ENCODE results near the gene UCKL1. TPM values are rescaled to one million over a fixed set of nuclear protein-coding genes. Genes with fewer than 3 reads are reported as not detected.
A peak's percentile ranks its signal among the peaks of the same experiment; 100 is the strongest.

The UCKL1 gene
- total RNA-seq, 1 donor from 2014 or later = 130 TPM

DNA sequence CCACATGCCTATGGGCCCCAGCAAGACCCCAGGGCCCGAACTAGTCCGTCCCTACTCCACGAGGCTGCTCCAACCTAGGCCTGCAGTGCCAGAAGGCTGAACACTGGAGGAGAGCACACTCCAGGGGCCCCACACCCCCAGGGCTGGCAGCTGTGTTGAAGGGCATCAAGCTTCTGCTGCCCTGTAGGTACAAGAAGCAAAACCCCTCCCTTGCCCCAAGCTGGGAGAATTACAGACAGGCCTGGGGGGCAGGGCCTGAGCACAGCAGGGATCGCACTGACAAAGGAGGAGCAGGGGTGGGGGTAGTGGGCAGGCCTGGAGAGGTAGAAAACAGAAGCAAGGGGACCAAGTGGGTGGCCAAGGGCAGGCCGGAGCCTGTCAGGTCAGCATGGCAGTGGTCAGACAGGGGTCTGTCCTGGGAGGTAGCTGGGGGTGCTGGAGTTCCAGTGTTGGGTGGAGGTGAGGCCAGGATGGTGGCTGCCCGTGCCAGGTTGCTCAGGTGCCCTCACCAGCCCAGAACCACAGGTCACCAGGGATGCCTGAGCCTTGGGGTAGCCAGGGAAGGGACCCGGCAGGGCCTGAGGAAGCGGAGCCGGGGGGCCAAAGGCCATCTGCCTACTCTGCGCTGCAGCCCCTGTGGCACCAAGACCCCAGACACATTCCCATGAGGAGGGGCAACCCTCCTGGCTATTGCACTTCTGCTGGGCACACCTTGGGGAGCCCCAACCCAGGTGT is 2.9 kb upstream of the UCKL1 start:
- H3K27me3 Mint-ChIP-seq (ENCODE audit: unreplicated experiment) = no peaks in the 10 kb centered on the region
- no peak overlapping the region for H3K4me3 Mint-ChIP-seq (ENCODE audit: unreplicated experiment)
- no peak for DNase-seq
- H3K27ac Mint-ChIP-seq (ENCODE audit: unreplicated experiment) = peak overlapping the region; percentile 28
- H3K36me3 Mint-ChIP-seq (ENCODE audit: unreplicated experiment) = no peaks in the 10 kb centered on the region
- H3K4me1 Mint-ChIP-seq (ENCODE audit: low read depth, unreplicated experiment) = peaks cover 4% of the 10 kb centered on the region
- H3K9me3 Mint-ChIP-seq (ENCODE audit: unreplicated experiment) = no peaks in the 10 kb centered on the region
- TF ChIP-seq, protein P1, sequence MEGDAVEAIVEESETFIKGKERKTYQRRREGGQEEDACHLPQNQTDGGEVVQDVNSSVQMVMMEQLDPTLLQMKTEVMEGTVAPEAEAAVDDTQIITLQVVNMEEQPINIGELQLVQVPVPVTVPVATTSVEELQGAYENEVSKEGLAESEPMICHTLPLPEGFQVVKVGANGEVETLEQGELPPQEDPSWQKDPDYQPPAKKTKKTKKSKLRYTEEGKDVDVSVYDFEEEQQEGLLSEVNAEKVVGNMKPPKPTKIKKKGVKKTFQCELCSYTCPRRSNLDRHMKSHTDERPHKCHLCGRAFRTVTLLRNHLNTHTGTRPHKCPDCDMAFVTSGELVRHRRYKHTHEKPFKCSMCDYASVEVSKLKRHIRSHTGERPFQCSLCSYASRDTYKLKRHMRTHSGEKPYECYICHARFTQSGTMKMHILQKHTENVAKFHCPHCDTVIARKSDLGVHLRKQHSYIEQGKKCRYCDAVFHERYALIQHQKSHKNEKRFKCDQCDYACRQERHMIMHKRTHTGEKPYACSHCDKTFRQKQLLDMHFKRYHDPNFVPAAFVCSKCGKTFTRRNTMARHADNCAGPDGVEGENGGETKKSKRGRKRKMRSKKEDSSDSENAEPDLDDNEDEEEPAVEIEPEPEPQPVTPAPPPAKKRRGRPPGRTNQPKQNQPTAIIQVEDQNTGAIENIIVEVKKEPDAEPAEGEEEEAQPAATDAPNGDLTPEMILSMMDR (IDR thresholded peaks at IDR 0.05; ENCODE audit: partially characterized antibody, unreplicated experiment) = no peak

DNA sequence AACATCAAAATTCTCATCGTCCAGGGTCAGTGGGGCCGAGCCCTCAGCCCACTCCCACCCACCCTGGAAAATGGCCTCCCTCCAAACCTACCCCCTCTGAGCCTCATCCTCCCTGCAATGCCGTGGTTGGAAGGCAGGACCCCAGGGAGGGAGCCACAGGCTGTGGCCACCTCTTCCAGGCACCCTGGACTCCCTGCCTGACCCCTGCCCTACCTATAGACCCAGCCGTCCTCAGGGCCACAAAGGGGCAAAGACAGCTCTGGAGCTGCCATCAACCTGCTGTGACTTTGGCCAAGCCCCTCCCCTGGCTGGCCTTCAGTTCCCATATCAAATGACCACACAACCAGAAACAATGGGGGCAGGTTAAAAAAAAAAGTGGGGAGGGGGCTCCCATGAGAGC is 2.3 kb upstream of the UCKL1 start:
- Mint-ChIP-seq H3K9me3 (ENCODE audit: unreplicated experiment) (no peaks in the 10 kb centered on the region), H3K27me3 (ENCODE audit: unreplicated experiment) (peaks cover 1% of the 10 kb centered on the region)

DNA sequence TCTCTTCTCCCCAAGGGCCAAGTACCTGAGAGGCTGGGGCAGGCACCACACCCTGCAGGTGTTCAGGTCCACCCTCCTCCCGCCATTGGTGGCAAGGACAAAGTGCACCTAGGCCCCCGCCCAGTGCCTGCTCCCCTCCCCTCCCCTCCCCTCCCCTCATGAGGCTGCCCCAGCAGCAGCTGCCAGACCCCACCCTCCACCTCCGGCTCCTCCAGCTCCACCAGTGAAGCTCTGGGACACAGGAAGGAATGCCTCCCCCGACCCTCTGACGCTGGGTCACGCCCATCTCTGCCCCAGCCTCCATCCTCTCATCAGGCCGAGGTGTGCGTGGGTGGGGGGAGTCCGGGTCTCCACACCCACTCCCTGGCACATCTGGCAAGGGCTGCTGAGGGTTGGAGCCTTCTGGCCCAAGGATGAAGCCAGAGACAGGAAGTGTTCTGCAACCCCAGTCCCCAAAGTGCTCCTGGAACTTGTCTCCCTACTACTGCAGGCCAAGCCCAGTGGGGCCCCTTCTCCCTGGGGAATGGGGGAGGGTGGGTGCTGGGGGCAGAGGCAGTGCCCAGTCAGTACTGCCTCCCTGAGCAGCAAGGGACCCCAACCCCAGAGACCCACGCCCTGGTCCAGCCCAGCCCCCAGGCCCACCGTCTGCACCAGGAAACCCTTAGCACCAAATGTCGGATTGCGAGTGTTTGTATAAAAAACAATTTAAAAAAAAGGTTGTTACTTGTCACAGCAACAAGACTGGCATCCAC is 1.6 kb upstream of the UCKL1 start:
- Mint-ChIP-seq H3K4me3 (ENCODE audit: unreplicated experiment) (peak overlapping the region; percentile 78), H3K27ac (ENCODE audit: unreplicated experiment) (peak overlapping the region; percentile 64), H3K27me3 (ENCODE audit: unreplicated experiment) (peaks cover 2% of the 10 kb centered on the region), H3K36me3 (ENCODE audit: unreplicated experiment) (no peaks in the 10 kb centered on the region), H3K9me3 (ENCODE audit: unreplicated experiment) (no peaks in the 10 kb centered on the region), H3K4me1 (ENCODE audit: low read depth, unreplicated experiment) (peaks cover 7% of the 10 kb centered on the region)
- no peak for DNase-seq
- TF ChIP-seq, protein P1 (IDR thresholded peaks at IDR 0.05; ENCODE audit: partially characterized antibody, unreplicated experiment) = no peak

More for the DNA sequence above, 2.3 kb upstream of the UCKL1 start:
- Mint-ChIP-seq H3K36me3 (ENCODE audit: unreplicated experiment) (no peaks in the 10 kb centered on the region), H3K4me3 (ENCODE audit: unreplicated experiment) (no peak overlapping the region), H3K27ac (ENCODE audit: unreplicated experiment) (peak overlapping the region; percentile 64), H3K4me1 (ENCODE audit: low read depth, unreplicated experiment) (peaks cover 7% of the 10 kb centered on the region)
- no peak for DNase-seq
- TF ChIP-seq, protein P1 (IDR thresholded peaks at IDR 0.05; ENCODE audit: partially characterized antibody, unreplicated experiment) = no peak

DNA sequence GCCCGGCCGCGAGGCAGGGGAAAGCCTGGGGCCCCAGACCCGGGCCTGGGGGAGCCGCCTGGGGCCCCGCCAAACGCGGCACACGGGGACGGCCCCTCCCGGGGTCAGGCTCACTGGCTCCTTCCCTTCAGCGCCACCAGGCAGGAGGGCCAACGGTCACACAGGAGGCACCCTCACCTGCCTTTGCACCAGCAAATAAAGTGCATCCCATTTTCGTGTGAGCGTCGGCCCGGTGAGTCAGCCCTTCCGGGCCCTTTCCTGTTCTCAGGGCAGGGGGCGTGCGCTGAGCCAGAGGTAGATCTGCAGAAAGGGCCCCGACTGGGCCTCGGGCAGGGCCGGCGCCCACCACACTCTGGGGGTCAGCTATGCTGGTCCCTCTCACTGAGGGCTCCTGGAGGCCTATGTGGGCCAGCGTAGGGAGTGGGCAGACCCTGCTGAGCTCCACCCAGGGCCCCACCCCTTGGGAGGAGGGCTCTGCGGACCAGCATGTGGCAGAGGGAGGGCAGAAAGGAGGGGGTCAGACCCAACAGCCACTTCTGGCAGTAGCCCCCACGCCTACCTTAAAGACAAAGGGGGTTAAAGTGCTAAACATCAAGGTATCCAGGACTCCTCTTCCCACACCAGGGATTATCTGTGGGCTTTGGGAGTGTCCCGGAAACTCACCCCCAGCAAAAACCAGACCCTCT is 931 bp upstream of the UCKL1 start:
- Mint-ChIP-seq H3K4me3 (ENCODE audit: unreplicated experiment) (peak overlapping the region; percentile 81), H3K4me1 (ENCODE audit: low read depth, unreplicated experiment) (peaks cover 7% of the 10 kb centered on the region), H3K9me3 (ENCODE audit: unreplicated experiment) (no peaks in the 10 kb centered on the region), H3K36me3 (ENCODE audit: unreplicated experiment) (no peaks in the 10 kb centered on the region), H3K27me3 (ENCODE audit: unreplicated experiment) (peaks cover 2% of the 10 kb centered on the region), H3K27ac (ENCODE audit: unreplicated experiment) (peak overlapping the region; percentile 70)
- DNase-seq = peak; percentile 71
- TF ChIP-seq, protein P1 (IDR thresholded peaks at IDR 0.05; ENCODE audit: partially characterized antibody, unreplicated experiment) = no peak

Measured in glutamatergic neuron (in vitro differentiated cells).